Right lobe of liver (tissue), 6 donors: ENCODE results near the gene CDH8. TPM values are rescaled to one million over a fixed set of nuclear protein-coding genes. Genes with fewer than 3 reads are reported as not detected.

Experiments used
- ATAC-seq, 4 donors: fragments of 200-7000 bp; cut with Tn5 transposase; one replicate each; pipeline ENCODE4 v1.9.1; 2020; ENCODE audit warnings: mild to moderate bottlenecking in 4 of 4, moderate library complexity in 4 of 4
- DNase-seq, 3 donors: peaks; one replicate each; pipeline ENCODE4 v3.0.0-alpha.2; 2020
- H3K27ac ChIP-seq, 3 donors: fragments of 200-600 bp; one replicate each; pipeline ENCODE4 v1.8.0; 2022
- H3K27me3 ChIP-seq, 2 donors: fragments of 200-600 bp; one replicate each; pipeline ENCODE4 v1.8.0; 2022
- H3K36me3 ChIP-seq, 4 donors: fragments of 200-600 bp; sonication (generic) in 1 of 4; one replicate each; pipeline versions ENCODE4 v1.5.1 to v1.8.0; 2017 to 2022; ENCODE audit warnings: control low read depth in 1 of 4
- H3K4me1 ChIP-seq, 4 donors: fragments of 200-600 bp; sonication (generic) in 1 of 4; one replicate each; pipeline versions ENCODE4 v1.5.1 to v1.8.0; 2017 to 2022; ENCODE audit warnings: control low read depth in 1 of 4
- H3K4me3 ChIP-seq, 3 donors: fragments of 200-600 bp; one replicate each; pipeline ENCODE4 v1.8.0; 2022
- H3K9me3 ChIP-seq, 4 donors: fragments of 200-600 bp; sonication (generic) in 1 of 4; one replicate each; pipeline versions ENCODE4 v1.5.1 to v1.8.0; 2017 to 2022; ENCODE audit warnings: control low read depth in 1 of 4
- POLR2A ChIP-seq: fragments of 450-650 bp; IDR thresholded peaks from one replicate; pipeline ENCODE4 v1.6.1; 2017; ENCODE audit warnings: antibody characterized with exemption, mild to moderate bottlenecking
- WGBS: methylation state at CpG from one replicate; pipeline ENCODE4 v1.1.6; 2018; ENCODE audit warnings: low coverage, low lambda C conversion rate; ENCODE audit not compliant: insufficient coverage; ENCODE audit errors: missing lambda C conversion rate; 5-methylcytosine and 5-hydroxymethylcytosine counted together
- intact Hi-C, 2 donors: fragments of 100-400 bp; cut with DNase I; formaldehyde crosslinking; loops; one replicate each; pipeline versions ENCODE4 v1.11.2 to v1.14.1; 2022
- total RNA-seq, 6 experiments: library from RNA; depleted of rRNA in 2 of 6; stranded (reverse); fragments of >200 nt in 2 of 6; fragmentation: NEBNext Ultra II Directional in 3 of 6; extraction: Animal tissue kit (Norgen Biotek cat#: 25700) in 3 of 6; gene quantifications; one replicate each; pipeline versions ENCODE4 v1.1.0 to v1.2.4, GENCODE V29; 2016 to 2023
- TF ChIP-seq, protein P1 (sequence below), 4 donors: fragments of 200-600 bp in 3 of 4; fragments of 450-650 bp in 1 of 4; IDR thresholded peaks; one replicate each; pipeline versions ENCODE4 v1.5.1 to v1.8.0; 2016 to 2022; ENCODE audit warnings: antibody characterized with exemption in 4 of 4, mild to moderate bottlenecking in 2 of 4
- donor health status: DM: no; HTN: yes; CAD: no.
- donor health status: DM: no; HTN: no; CAD: no.
- donor health status: DM: no; HTN: no; CAD: no.
- donor health status: DM: no; HTN: yes; CAD: no.
- donor health status: DM: no; HTN: yes; CAD: no.

CDH8 gene
- total RNA-seq, 6 experiments from 2014 or later: not detected

DNA sequence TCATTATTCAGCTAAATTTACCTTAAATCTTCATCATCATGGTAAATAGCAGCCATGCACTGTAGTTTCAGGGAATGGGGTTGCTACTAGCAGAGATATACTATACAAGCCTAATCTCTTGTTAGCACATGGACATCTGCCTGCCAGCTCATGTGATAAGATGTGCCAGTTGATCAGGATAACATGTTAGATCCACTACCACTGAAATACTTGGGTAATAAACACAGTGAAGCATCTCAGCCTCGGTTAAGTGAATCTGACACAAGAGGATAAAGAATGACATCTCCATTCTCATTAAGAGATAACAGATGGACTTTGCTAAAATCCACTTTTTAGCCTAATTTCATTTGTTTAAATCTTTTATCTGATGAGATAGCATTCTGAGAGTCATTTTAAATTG, 256.1 kb downstream of the CDH8 start:
- DNase-seq (no peak), ATAC-seq (no peak)
- H3K9me3 ChIP-seq: no peaks in the 10 kb centered on the region
- TF ChIP-seq, protein P1, sequence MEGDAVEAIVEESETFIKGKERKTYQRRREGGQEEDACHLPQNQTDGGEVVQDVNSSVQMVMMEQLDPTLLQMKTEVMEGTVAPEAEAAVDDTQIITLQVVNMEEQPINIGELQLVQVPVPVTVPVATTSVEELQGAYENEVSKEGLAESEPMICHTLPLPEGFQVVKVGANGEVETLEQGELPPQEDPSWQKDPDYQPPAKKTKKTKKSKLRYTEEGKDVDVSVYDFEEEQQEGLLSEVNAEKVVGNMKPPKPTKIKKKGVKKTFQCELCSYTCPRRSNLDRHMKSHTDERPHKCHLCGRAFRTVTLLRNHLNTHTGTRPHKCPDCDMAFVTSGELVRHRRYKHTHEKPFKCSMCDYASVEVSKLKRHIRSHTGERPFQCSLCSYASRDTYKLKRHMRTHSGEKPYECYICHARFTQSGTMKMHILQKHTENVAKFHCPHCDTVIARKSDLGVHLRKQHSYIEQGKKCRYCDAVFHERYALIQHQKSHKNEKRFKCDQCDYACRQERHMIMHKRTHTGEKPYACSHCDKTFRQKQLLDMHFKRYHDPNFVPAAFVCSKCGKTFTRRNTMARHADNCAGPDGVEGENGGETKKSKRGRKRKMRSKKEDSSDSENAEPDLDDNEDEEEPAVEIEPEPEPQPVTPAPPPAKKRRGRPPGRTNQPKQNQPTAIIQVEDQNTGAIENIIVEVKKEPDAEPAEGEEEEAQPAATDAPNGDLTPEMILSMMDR (IDR thresholded peaks at IDR 0.05): no peak
- no peak for TF ChIP-seq POLR2A
- WGBS: 12% methylated on average over 1 of the region's 1 CpG
- no peaks in the 10 kb centered on the region for H3K36me3 ChIP-seq
- H3K27me3 ChIP-seq: no peaks in the 10 kb centered on the region
- no peaks in the 10 kb centered on the region for H3K4me1 ChIP-seq
- H3K4me3 ChIP-seq: no peak overlapping the region
- H3K27ac ChIP-seq: no peak overlapping the region
- intact Hi-C loops: no loop called here

DNA sequence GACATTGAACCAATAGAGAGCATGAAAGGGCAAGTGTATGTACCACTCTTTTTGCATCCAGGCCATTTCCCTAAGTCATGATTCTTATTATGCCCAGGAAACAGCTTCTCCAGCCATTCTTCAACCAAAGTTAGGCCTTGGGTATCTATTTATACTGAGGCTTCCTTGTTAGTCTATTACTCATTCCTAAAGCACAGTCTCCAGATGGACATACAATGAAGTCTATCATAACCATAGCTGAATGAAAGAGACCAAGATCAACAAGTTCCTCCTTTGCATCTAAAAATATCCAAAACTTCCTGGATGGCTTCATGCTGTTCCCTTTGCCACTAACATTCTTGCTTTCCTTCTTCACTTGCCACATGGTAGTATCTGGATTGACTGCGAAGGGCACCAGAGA, 265.9 kb downstream of the CDH8 start:
- ATAC-seq (no peak), DNase-seq (no peak)
- no peaks in the 10 kb centered on the region for H3K9me3 ChIP-seq
- no peaks in the 10 kb centered on the region for H3K27me3 ChIP-seq
- no peaks in the 10 kb centered on the region for H3K4me1 ChIP-seq
- no peaks in the 10 kb centered on the region for H3K36me3 ChIP-seq
- intact Hi-C loops: no loop called here
- TF ChIP-seq POLR2A: no peak
- TF ChIP-seq, protein P1 (IDR thresholded peaks at IDR 0.05): no peak
- H3K27ac ChIP-seq: no peak overlapping the region
- 53% methylated on average over 1 of the region's 1 CpG for WGBS
- no peak overlapping the region for H3K4me3 ChIP-seq

DNA sequence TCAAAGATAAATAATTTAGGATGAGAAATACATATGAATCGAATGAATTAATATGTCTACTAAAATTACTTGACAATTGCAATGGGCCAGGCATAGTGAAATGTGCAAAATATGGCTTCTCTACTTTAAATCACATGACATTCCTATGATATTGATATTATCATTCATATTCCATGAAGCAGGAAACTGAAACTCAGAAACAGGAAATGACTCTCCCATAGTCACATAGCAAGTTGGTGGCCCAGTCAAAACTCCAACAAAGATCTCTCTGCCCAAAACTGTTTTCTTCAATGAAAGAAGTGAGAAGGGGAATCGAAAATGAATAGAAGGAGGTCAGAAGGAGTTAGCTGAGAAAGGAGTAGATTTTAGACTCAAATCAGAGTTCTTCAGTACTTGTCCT, 272.2 kb downstream of the CDH8 start:
- Histone ChIP-seq H3K27me3 (no peaks in the 10 kb centered on the region), H3K36me3 (no peaks in the 10 kb centered on the region), H3K27ac (no peak overlapping the region), H3K4me1 (no peaks in the 10 kb centered on the region), H3K9me3 (no peaks in the 10 kb centered on the region), H3K4me3 (no peak overlapping the region)
- TF ChIP-seq, protein P1 (IDR thresholded peaks at IDR 0.05): no peak
- no peak for TF ChIP-seq POLR2A
- ATAC-seq: no peak
- 36% methylated on average over 2 of the region's 2 CpGs for WGBS
- intact Hi-C loops: no loop called here
- no peak for DNase-seq

DNA sequence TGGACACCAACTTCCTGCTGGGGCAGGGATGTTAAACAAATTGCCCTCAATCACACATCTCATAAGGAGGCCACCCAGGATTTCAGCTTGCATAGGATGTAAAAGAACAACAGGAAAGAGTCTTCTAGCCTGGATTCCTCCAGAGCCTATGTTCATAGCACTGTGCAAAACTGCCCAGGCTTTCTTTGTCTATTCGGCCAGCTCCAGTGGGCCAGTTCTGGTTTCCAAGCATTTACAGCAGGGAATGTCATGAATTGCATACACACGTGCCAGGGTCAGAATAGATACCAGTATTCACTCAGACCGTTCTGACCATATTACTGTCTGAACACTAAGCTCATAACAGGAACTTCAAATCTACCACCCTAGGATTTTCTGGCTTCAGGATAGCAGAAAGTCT, 273.2 kb downstream of the CDH8 start:
- peak in 1 of 4 donors; percentile 14 for ATAC-seq
- Histone ChIP-seq H3K4me3 (no peak overlapping the region), H3K36me3 (no peaks in the 10 kb centered on the region), H3K4me1 (no peaks in the 10 kb centered on the region), H3K9me3 (no peaks in the 10 kb centered on the region), H3K27ac (no peak overlapping the region), H3K27me3 (no peaks in the 10 kb centered on the region)
- no peak for TF ChIP-seq POLR2A
- TF ChIP-seq, protein P1 (IDR thresholded peaks at IDR 0.05): no peak
- no peak for DNase-seq
- intact Hi-C loops: no loop called here
- 37% methylated on average over 2 of the region's 3 CpGs for WGBS

DNA sequence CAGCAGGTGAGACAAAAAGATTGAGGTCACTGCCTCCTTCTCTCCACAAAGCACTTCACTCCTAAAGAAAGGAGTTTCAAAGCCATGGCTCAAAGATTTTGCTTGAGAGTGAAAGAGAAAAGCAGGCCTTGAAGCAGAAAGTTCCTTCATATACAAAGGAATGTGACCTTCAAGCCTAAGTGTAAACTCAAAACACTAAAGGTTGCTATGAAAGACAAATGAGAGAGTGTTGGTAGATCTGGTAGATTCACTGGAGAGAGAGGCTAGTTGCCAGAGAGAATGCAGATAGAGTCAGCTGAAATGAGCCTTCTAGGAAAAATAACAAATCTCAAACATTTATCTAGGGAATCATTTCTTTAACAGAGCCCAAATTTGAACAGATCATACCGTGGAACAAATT, 305.2 kb downstream of the CDH8 start:
- intact Hi-C loops: no loop called here
- Histone ChIP-seq H3K27ac (no peak overlapping the region), H3K36me3 (no peaks in the 10 kb centered on the region), H3K4me3 (no peak overlapping the region), H3K4me1 (no peaks in the 10 kb centered on the region), H3K27me3 (no peaks in the 10 kb centered on the region), H3K9me3 (no peaks in the 10 kb centered on the region)
- no peak for TF ChIP-seq POLR2A
- TF ChIP-seq, protein P1 (IDR thresholded peaks at IDR 0.05): no peak
- no peak for ATAC-seq
- DNase-seq: no peak
- WGBS: 57% methylated on average over 1 of the region's 1 CpG
